ENCODE results near the gene TMUB2. TPM values are rescaled to one million over a fixed set of nuclear protein-coding genes. Genes with fewer than 3 reads are reported as not detected.

Gene TMUB2
- total RNA-seq, 5 donors from 2014 or later (not counting 1 experiment from before 2014, with no cell fraction given): 42.0 to 46.6 (median 43.0) TPM

- no peaks in the 10 kb centered on the region for H3K27me3 Mint-ChIP-seq
- WGBS (ENCODE audit: insufficient coverage): no CpG with 5 or more reads among the region's 1 CpG
- H3K36me3 Mint-ChIP-seq: no peaks in the 10 kb centered on the region
- no peak overlapping the region for H3K27ac Mint-ChIP-seq
- Histone ChIP-seq H3K36me3 (ENCODE audit: control insufficient read depth in 2 of 2, extremely low read depth in 1 of 2, insufficient read depth in 1 of 2, low read length in 1 of 2) (no peaks in the 10 kb centered on the region), H3K9me3 (no peaks in the 10 kb centered on the region), H3K4me1 (ENCODE audit: control insufficient read depth in 1 of 2, extremely low read depth in 1 of 2, insufficient read depth in 2 of 2, low read length in 2 of 2) (peaks cover 0 to 11% of the 10 kb centered on the region in 2 experiments), H3K27ac (ENCODE audit: low read length) (no peak overlapping the region), H3K4me3 (ENCODE audit: control insufficient read depth in 1 of 2, extremely low read depth in 1 of 2, low read length in 1 of 2) (no peak overlapping the region), H3K27me3 (replicated peaks in 1 of 2; ENCODE audit: control insufficient read depth in 2 of 2, extremely low read depth in 1 of 2, insufficient read depth in 2 of 2, low read length in 1 of 2) (no peaks in the 10 kb centered on the region)
- ATAC-seq (replicated peaks in 1 of 4) (no peak), DNase-seq (no peak)
- POLR2A ChIA-PET: no interaction called here
- no peak overlapping the region for H3K4me3 Mint-ChIP-seq
- no peaks in the 10 kb centered on the region for H3K9me3 Mint-ChIP-seq
- H3K4me1 Mint-ChIP-seq: peaks cover 11 to 15% (median 13%) of the 10 kb centered on the region in 3 donors
- CTCF ChIA-PET: no interaction called here
Observed at GRCh38 chr17:44164476-44164875, 22.3 kb upstream of the TMUB2 start.

- Histone ChIP-seq H3K36me3 (ENCODE audit: control insufficient read depth in 2 of 2, extremely low read depth in 1 of 2, insufficient read depth in 1 of 2, low read length in 1 of 2) (no peaks in the 10 kb centered on the region), H3K27ac (ENCODE audit: low read length) (no peak overlapping the region), H3K27me3 (replicated peaks in 1 of 2; ENCODE audit: control insufficient read depth in 2 of 2, extremely low read depth in 1 of 2, insufficient read depth in 2 of 2, low read length in 1 of 2) (no peaks in the 10 kb centered on the region), H3K9me3 (no peaks in the 10 kb centered on the region), H3K4me3 (ENCODE audit: control insufficient read depth in 1 of 2, extremely low read depth in 1 of 2, low read length in 1 of 2) (no peak overlapping the region), H3K4me1 (ENCODE audit: control insufficient read depth in 1 of 2, extremely low read depth in 1 of 2, insufficient read depth in 2 of 2, low read length in 2 of 2) (peaks cover 0 to 12% of the 10 kb centered on the region in 2 experiments)
- peaks cover 9 to 15% (median 13%) of the 10 kb centered on the region in 3 donors for H3K4me1 Mint-ChIP-seq
- no peaks in the 10 kb centered on the region for H3K27me3 Mint-ChIP-seq
- H3K27ac Mint-ChIP-seq: no peak overlapping the region
- ATAC-seq (replicated peaks in 1 of 4) (no peak), DNase-seq (no peak)
- H3K36me3 Mint-ChIP-seq: no peaks in the 10 kb centered on the region
- no peak overlapping the region for H3K4me3 Mint-ChIP-seq
- WGBS (ENCODE audit: insufficient coverage): 82% methylated on average over 3 of the region's 7 CpGs
- CTCF ChIA-PET: interaction anchor here in 1 of 2 donors (0.7 to 1.3 kb wide), 2 partner anchors 18 to 223 kb away, joined by 4 read pairs; no protein-coding TSS in a partner anchor
- H3K9me3 Mint-ChIP-seq: no peaks in the 10 kb centered on the region
- POLR2A ChIA-PET: interaction anchor here (0.5 to 0.7 kb wide), 3 partner anchors 19 to 894 kb away, joined by 3 to 8 read pairs (median 5); partner anchors contain the start of gene NMT1 (in 1 of the 2)
Observed at GRCh38 chr17:44167181-44167861, 19.5 kb upstream of the TMUB2 start.

DNA sequence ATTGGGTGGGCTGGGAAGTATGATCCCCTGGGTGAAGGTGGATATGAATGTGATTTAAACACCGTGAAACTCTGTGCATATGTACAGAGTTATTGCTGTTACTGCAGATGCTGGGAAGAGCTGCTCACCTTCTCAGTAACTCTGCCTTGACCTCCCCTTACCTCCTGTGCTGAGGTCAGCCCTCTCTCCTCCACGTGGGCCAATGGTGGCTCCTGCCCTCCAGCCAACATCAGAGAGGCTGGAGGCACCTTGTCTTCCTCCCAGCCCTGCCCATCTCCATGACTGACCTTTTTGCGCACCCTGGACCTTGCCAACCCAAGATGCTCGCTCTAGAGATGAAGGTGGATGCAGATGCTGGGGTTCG, 16.7 kb upstream of the TMUB2 start:
- peaks cover 0 to 4% of the 10 kb centered on the region in 2 donors for H3K36me3 ChIP-seq (ENCODE audit: control insufficient read depth in 2 of 2, extremely low read depth in 1 of 2, insufficient read depth in 1 of 2, low read length in 1 of 2)
- no peak overlapping the region for H3K4me3 Mint-ChIP-seq
- peaks cover 0 to 12% of the 10 kb centered on the region in 2 experiments for H3K4me1 ChIP-seq (ENCODE audit: control insufficient read depth in 1 of 2, extremely low read depth in 1 of 2, insufficient read depth in 2 of 2, low read length in 2 of 2)
- H3K4me3 ChIP-seq (ENCODE audit: control insufficient read depth in 1 of 2, extremely low read depth in 1 of 2, low read length in 1 of 2): no peak overlapping the region
- no peak for DNase-seq
- H3K4me1 Mint-ChIP-seq: peaks cover 9 to 15% (median 13%) of the 10 kb centered on the region in 3 donors
- H3K27ac Mint-ChIP-seq: peak overlapping the region in 1 of 2 donors; percentile 66
- WGBS (ENCODE audit: insufficient coverage): 88% methylated on average over 2 of the region's 5 CpGs
- H3K27ac ChIP-seq (ENCODE audit: low read length): no peak overlapping the region
- no peaks in the 10 kb centered on the region for H3K9me3 Mint-ChIP-seq
- no peaks in the 10 kb centered on the region for H3K36me3 Mint-ChIP-seq
- H3K9me3 ChIP-seq: no peaks in the 10 kb centered on the region
- ChIA-PET CTCF (interaction anchor here in 1 of 2 donors (0.7 kb wide), 1 partner anchor 162 kb away, joined by 4 read pairs; no protein-coding TSS in a partner anchor), POLR2A (no interaction called here)
- no peak for ATAC-seq (replicated peaks in 1 of 4)
- H3K27me3 ChIP-seq (replicated peaks in 1 of 2; ENCODE audit: control insufficient read depth in 2 of 2, extremely low read depth in 1 of 2, insufficient read depth in 2 of 2, low read length in 1 of 2): no peaks in the 10 kb centered on the region
- H3K27me3 Mint-ChIP-seq: no peaks in the 10 kb centered on the region

- Mint-ChIP-seq H3K27ac (peak within 1 kb of the TSS in 1 of 2 donors; percentile 66), H3K27me3 (no peaks in the 10 kb centered on the region), H3K4me1 (peaks cover 9 to 15% (median 13%) of the 10 kb centered on the region in 3 donors), H3K9me3 (no peaks in the 10 kb centered on the region), H3K36me3 (peaks cover 3% of the 10 kb centered on the region), H3K4me3 (no peak within 1 kb of the TSS)
- WGBS (ENCODE audit: insufficient coverage): 65% methylated on average over 9 of the region's 21 CpGs
- H3K36me3 ChIP-seq (ENCODE audit: control insufficient read depth in 2 of 2, extremely low read depth in 1 of 2, insufficient read depth in 1 of 2, low read length in 1 of 2): peaks cover 0 to 4% of the 10 kb centered on the region in 2 donors
- POLR2A ChIA-PET: no interaction called here
- ATAC-seq (replicated peaks in 1 of 4) (no peak), DNase-seq (no peak)
- CTCF ChIA-PET: interaction anchor here (0.7 kb wide), 2 partner anchors 98 to 162 kb away, joined by 3 to 4 read pairs; no protein-coding TSS in a partner anchor
- H3K4me1 ChIP-seq (ENCODE audit: control insufficient read depth in 1 of 2, extremely low read depth in 1 of 2, insufficient read depth in 2 of 2, low read length in 2 of 2): peaks cover 0 to 12% of the 10 kb centered on the region in 2 experiments
- H3K27me3 ChIP-seq (replicated peaks in 1 of 2; ENCODE audit: control insufficient read depth in 2 of 2, extremely low read depth in 1 of 2, insufficient read depth in 2 of 2, low read length in 1 of 2): no peaks in the 10 kb centered on the region
- H3K27ac ChIP-seq (ENCODE audit: low read length): no peak within 1 kb of the TSS
- H3K4me3 ChIP-seq (ENCODE audit: control insufficient read depth in 1 of 2, extremely low read depth in 1 of 2, low read length in 1 of 2): no peak within 1 kb of the TSS
- no peaks in the 10 kb centered on the region for H3K9me3 ChIP-seq
Observed at GRCh38 chr17:44170499-44171201, 16.1 kb upstream of the TMUB2 start, which contains the start of gene ASB16. ASB16 (plus strand) TSS chr17:44170704; CDS start chr17:44170790, 86 bp downstream.

- DNase-seq: no peak
- Histone ChIP-seq H3K9me3 (no peaks in the 10 kb centered on the region), H3K27ac (ENCODE audit: low read length) (no peak overlapping the region), H3K4me1 (ENCODE audit: control insufficient read depth in 1 of 2, extremely low read depth in 1 of 2, insufficient read depth in 2 of 2, low read length in 2 of 2) (peaks cover 0 to 12% of the 10 kb centered on the region in 2 experiments), H3K4me3 (ENCODE audit: control insufficient read depth in 1 of 2, extremely low read depth in 1 of 2, low read length in 1 of 2) (no peak overlapping the region), H3K27me3 (replicated peaks in 1 of 2; ENCODE audit: control insufficient read depth in 2 of 2, extremely low read depth in 1 of 2, insufficient read depth in 2 of 2, low read length in 1 of 2) (no peaks in the 10 kb centered on the region), H3K36me3 (ENCODE audit: control insufficient read depth in 2 of 2, extremely low read depth in 1 of 2, insufficient read depth in 1 of 2, low read length in 1 of 2) (peaks cover 5 to 7% of the 10 kb centered on the region in 2 donors)
- Mint-ChIP-seq H3K4me3 (no peak overlapping the region), H3K27me3 (no peaks in the 10 kb centered on the region), H3K4me1 (peaks cover 9 to 15% (median 13%) of the 10 kb centered on the region in 3 donors), H3K27ac (no peak overlapping the region), H3K36me3 (peaks cover 9% of the 10 kb centered on the region), H3K9me3 (no peaks in the 10 kb centered on the region)
- ChIA-PET POLR2A (interaction anchor here in 1 of 2 donors (0.6 kb wide), 1 partner anchor 114 kb away, joined by 4 read pairs; no protein-coding TSS in a partner anchor), CTCF (interaction anchor here (0.5 to 0.8 kb wide), 5 partner anchors 31 to 1543 kb away, joined by 3 to 7 read pairs (median 5); no protein-coding TSS in a partner anchor)
- 96% methylated on average over 15 of the region's 17 CpGs for WGBS (ENCODE audit: insufficient coverage)
- ATAC-seq (replicated peaks in 1 of 4): no peak
Observed at GRCh38 chr17:44171931-44172455, 14.8 kb upstream of the TMUB2 start.

DNA sequence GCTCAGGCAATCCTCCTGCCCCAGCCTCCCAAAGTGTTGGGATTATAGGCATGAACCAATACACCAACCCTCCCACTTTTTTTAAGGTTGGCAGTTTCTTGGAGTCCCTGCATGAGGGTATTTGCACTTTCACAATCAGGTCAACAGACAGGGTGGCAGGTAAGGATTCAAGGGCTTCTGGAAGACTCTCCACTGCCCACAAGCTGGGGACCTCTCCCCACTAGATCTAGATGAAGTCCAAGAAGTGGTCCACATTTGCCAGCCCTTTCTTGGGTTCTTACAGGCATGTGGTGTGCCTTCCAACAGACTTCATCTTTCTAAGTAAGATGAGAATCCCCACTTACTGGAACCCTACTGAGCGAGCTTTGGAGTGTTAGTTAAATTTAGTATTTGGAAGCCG, 12.3 kb upstream of the TMUB2 start:
- ChIA-PET POLR2A (no interaction called here), CTCF (no interaction called here)
- Mint-ChIP-seq H3K4me1 (peaks cover 0 to 6% (median 0%) of the 10 kb centered on the region in 3 donors), H3K4me3 (no peak overlapping the region), H3K27ac (no peak overlapping the region), H3K9me3 (no peaks in the 10 kb centered on the region), H3K27me3 (no peaks in the 10 kb centered on the region), H3K36me3 (peaks cover 13% of the 10 kb centered on the region)
- Histone ChIP-seq H3K9me3 (no peaks in the 10 kb centered on the region), H3K27me3 (replicated peaks in 1 of 2; ENCODE audit: control insufficient read depth in 2 of 2, extremely low read depth in 1 of 2, insufficient read depth in 2 of 2, low read length in 1 of 2) (no peaks in the 10 kb centered on the region), H3K4me1 (ENCODE audit: control insufficient read depth in 1 of 2, extremely low read depth in 1 of 2, insufficient read depth in 2 of 2, low read length in 2 of 2) (peaks cover 0 to 3% of the 10 kb centered on the region in 2 experiments), H3K4me3 (ENCODE audit: control insufficient read depth in 1 of 2, extremely low read depth in 1 of 2, low read length in 1 of 2) (no peak overlapping the region), H3K27ac (ENCODE audit: low read length) (no peak overlapping the region), H3K36me3 (ENCODE audit: control insufficient read depth in 2 of 2, extremely low read depth in 1 of 2, insufficient read depth in 1 of 2, low read length in 1 of 2) (peaks cover 12 to 13% of the 10 kb centered on the region in 2 donors)
- WGBS (ENCODE audit: insufficient coverage): no CpG with 5 or more reads among the region's 2 CpGs
- ATAC-seq (replicated peaks in 1 of 4) (no peak), DNase-seq (no peak)
